ENCODE measurements around the gene SCNN1B. TPM values are rescaled to one million over a fixed set of nuclear protein-coding genes. Genes with fewer than 3 reads are reported as not detected.

Gene SCNN1B
- total RNA-seq, 1 experiment from 2014 or later: 2.5 TPM

- TF ChIP-seq CTCF (conservative IDR thresholded peaks at IDR 0.05; ENCODE audit: low read depth, low read length) (no peak), EZH2 (IDR thresholded peaks at IDR 0.05; ENCODE audit: borderline replicate concordance, low read depth, low read length, poor library complexity, severe bottlenecking) (no peak)
- peak; percentile 88 for DNase-seq (ENCODE audit: low spot score)
- Histone ChIP-seq H3K27ac (ENCODE audit: low read depth, low read length, poor library complexity, severe bottlenecking) (peak overlapping the region; percentile 76), H3K4me3 (ENCODE audit: low read depth, low read length, poor library complexity, severe bottlenecking) (no peak overlapping the region), H3K27me3 (replicated peaks; ENCODE audit: insufficient read depth, low read depth, low read length, poor library complexity) (no peaks in the 10 kb centered on the region), H3K36me3 (ENCODE audit: insufficient read depth, low read length, poor library complexity, severe bottlenecking) (no peaks in the 10 kb centered on the region), H3K9me3 (ENCODE audit: low read depth, low read length, poor library complexity, severe bottlenecking) (no peaks in the 10 kb centered on the region), H3K4me1 (ENCODE audit: insufficient read depth, low read length, poor library complexity, severe bottlenecking) (peaks cover 6% of the 10 kb centered on the region)
- POLR2A ChIA-PET (ENCODE audit: low non-redundant PET): interaction anchor here (0.6 kb wide), 1 partner anchor 119 kb away, joined by 4 read pairs; no protein-coding TSS in a partner anchor
- intact Hi-C loops (cut with micrococcal nuclease; ENCODE audit: unreplicated experiment): loop anchor here (5.0 kb wide), 1 partner anchor 151 kb away; the partner anchor contains the start of gene SCNN1G
- no TSS peak for BruUV-seq (replicated peaks)
- CTCF ChIA-PET: no interaction called here
These were observed 31.0 kb downstream of the SCNN1B start for GRCh38 chr16:23333034-23333579.

- BruUV-seq (replicated peaks): no TSS peak
- Histone ChIP-seq H3K9me3 (ENCODE audit: low read depth, low read length, poor library complexity, severe bottlenecking) (no peaks in the 10 kb centered on the region), H3K27me3 (replicated peaks; ENCODE audit: insufficient read depth, low read depth, low read length, poor library complexity) (no peaks in the 10 kb centered on the region), H3K4me3 (ENCODE audit: low read depth, low read length, poor library complexity, severe bottlenecking) (no peak overlapping the region), H3K27ac (ENCODE audit: low read depth, low read length, poor library complexity, severe bottlenecking) (peak overlapping the region; percentile 61), H3K4me1 (ENCODE audit: insufficient read depth, low read length, poor library complexity, severe bottlenecking) (peaks cover 6% of the 10 kb centered on the region), H3K36me3 (ENCODE audit: insufficient read depth, low read length, poor library complexity, severe bottlenecking) (no peaks in the 10 kb centered on the region)
- POLR2A ChIA-PET (ENCODE audit: low non-redundant PET): no interaction called here
- CTCF ChIA-PET: no interaction called here
- no peak for DNase-seq (ENCODE audit: low spot score)
- TF ChIP-seq EZH2 (IDR thresholded peaks at IDR 0.05; ENCODE audit: borderline replicate concordance, low read depth, low read length, poor library complexity, severe bottlenecking): no peak
- TF ChIP-seq CTCF (conservative IDR thresholded peaks at IDR 0.05; ENCODE audit: low read depth, low read length): no peak
- intact Hi-C loops (cut with micrococcal nuclease; ENCODE audit: unreplicated experiment): loop anchor here (5.0 kb wide), 1 partner anchor 152 kb away; the partner anchor contains the start of gene SCNN1G
These were observed 31.8 kb downstream of the SCNN1B start for GRCh38 chr16:23333831-23334456.

- intact Hi-C loops (cut with micrococcal nuclease; ENCODE audit: unreplicated experiment): loop anchor here (5.0 kb wide), 1 partner anchor 152 kb away; the partner anchor contains the start of gene SCNN1G
- peak overlapping the region; percentile 61 for H3K27ac ChIP-seq (ENCODE audit: low read depth, low read length, poor library complexity, severe bottlenecking)
- CTCF ChIA-PET: no interaction called here
- H3K9me3 ChIP-seq (ENCODE audit: low read depth, low read length, poor library complexity, severe bottlenecking): no peaks in the 10 kb centered on the region
- TF ChIP-seq CTCF (conservative IDR thresholded peaks at IDR 0.05; ENCODE audit: low read depth, low read length): no peak
- no peak for TF ChIP-seq EZH2 (IDR thresholded peaks at IDR 0.05; ENCODE audit: borderline replicate concordance, low read depth, low read length, poor library complexity, severe bottlenecking)
- POLR2A ChIA-PET (ENCODE audit: low non-redundant PET): no interaction called here
- no peaks in the 10 kb centered on the region for H3K36me3 ChIP-seq (ENCODE audit: insufficient read depth, low read length, poor library complexity, severe bottlenecking)
- no peak for DNase-seq (ENCODE audit: low spot score)
- H3K4me1 ChIP-seq (ENCODE audit: insufficient read depth, low read length, poor library complexity, severe bottlenecking): peaks cover 6% of the 10 kb centered on the region
- BruUV-seq (replicated peaks): no TSS peak
- no peaks in the 10 kb centered on the region for H3K27me3 ChIP-seq (replicated peaks; ENCODE audit: insufficient read depth, low read depth, low read length, poor library complexity)
- no peak overlapping the region for H3K4me3 ChIP-seq (ENCODE audit: low read depth, low read length, poor library complexity, severe bottlenecking)
These were observed 32.4 kb downstream of the SCNN1B start for GRCh38 chr16:23334457-23334853.
